Lung (tissue), 12 donors: ENCODE measurements around the gene FAM47E. TPM values are rescaled to one million over a fixed set of nuclear protein-coding genes. Genes with fewer than 3 reads are reported as not detected.

Experiments
- ATAC-seq: fragments of 200-7000 bp; cut with Tn5 transposase; one replicate; pipeline ENCODE4 v1.9.1; 2020; ENCODE audit warnings: moderate number of reproducible peaks; ENCODE audit not compliant: insufficient read depth, low FRiP score
- DNase-seq, 3 donors: peaks; one replicate each; pipeline ENCODE4 v3.0.0-alpha.2; 2013 to 2017
- H3K27ac ChIP-seq, 2 donors: one replicate each; pipeline ENCODE4 v1.5.1; 2013; ENCODE audit warnings: mild to moderate bottlenecking in 2 of 2, moderate library complexity in 2 of 2, control low read depth in 1 of 2, inconsistent platforms in 1 of 2, low read depth in 1 of 2, low read length in 1 of 2
- H3K27me3 ChIP-seq, 3 donors: one replicate each; pipeline ENCODE4 v1.5.1; 2013; ENCODE audit warnings: low read length in 2 of 3; ENCODE audit not compliant: control insufficient read depth in 3 of 3, insufficient read depth in 3 of 3
- H3K36me3 ChIP-seq, 4 donors: one replicate each; pipeline ENCODE4 v1.5.1; 2013; ENCODE audit warnings: low read length in 4 of 4, mild to moderate bottlenecking in 1 of 4, moderate library complexity in 1 of 4; ENCODE audit not compliant: control insufficient read depth in 4 of 4, insufficient read depth in 4 of 4
- H3K4me1 ChIP-seq, 5 donors: one replicate each; pipeline ENCODE4 v1.5.1; 2013; ENCODE audit warnings: low read length in 5 of 5, mild to moderate bottlenecking in 2 of 5, moderate library complexity in 1 of 5; ENCODE audit not compliant: control insufficient read depth in 5 of 5, insufficient read depth in 5 of 5
- H3K4me3 ChIP-seq: one replicate; pipeline ENCODE4 v1.5.1; 2013; ENCODE audit warnings: mild to moderate bottlenecking, control low read depth, moderate library complexity
- H3K9ac ChIP-seq, 2 donors: one replicate each; pipeline ENCODE4 v1.5.1; 2013; ENCODE audit warnings: low read length in 2 of 2, control low read depth in 1 of 2; ENCODE audit not compliant: insufficient read depth in 1 of 2
- H3K9me3 ChIP-seq, 4 donors: one replicate each; pipeline ENCODE4 v1.5.1; 2013; ENCODE audit warnings: low read length in 3 of 4, mild to moderate bottlenecking in 1 of 4, moderate library complexity in 1 of 4; ENCODE audit not compliant: control insufficient read depth in 4 of 4, insufficient read depth in 3 of 4
- CTCF ChIP-seq: IDR thresholded peaks from 2 replicates; pipeline ENCODE4 v1.5.1; 2012; ENCODE audit warnings: mild to moderate bottlenecking; ENCODE audit errors: control extremely low read depth, extremely low read depth
- WGBS, 2 donors: extraction: QIAGEN DNeasy Blood & Tissue Kit; methylation state at CpG; one replicate each; pipeline ENCODE4 v1.1.7; 2013; 5-methylcytosine and 5-hydroxymethylcytosine counted together
- polyA plus RNA-seq, 2 donors: library from polyadenylated mRNA; stranded (reverse); fragments of 200-250 nt; gene quantifications; one replicate each; pipeline ENCODE4 v1.2.1, GENCODE V29; 2013
- total RNA-seq, 2 donors: library from RNA; depleted of rRNA in 1 of 2; stranded (reverse); fragments of >200 nt in 1 of 2; gene quantifications; one replicate each; pipeline ENCODE4 v1.2.1, GENCODE V29; 2014 to 2021
- donor health status: control.
- donor health status: control.
- donor health status: Bipolar disorder and iron deficiency.
- donor health status: healthy.
- donor health status: DM: yes; HTN: yes; CAD: no.

The FAM47E gene
- total and polyA plus RNA-seq, 4 donors: 4.4 to 10.7 (median 7.0) TPM

GRCh38 chr4:76216975-76217814 lies 34.3 kb upstream of the FAM47E start:
- 75 to 76% methylated on average over 6 of the region's 6 CpGs for WGBS, 2 donors
- H3K9me3 ChIP-seq: peaks cover 0 to 2% (median 0%) of the 10 kb centered on the region in 4 donors
- peaks cover 0 to 3% (median 0%) of the 10 kb centered on the region in 4 donors for H3K36me3 ChIP-seq
- ATAC-seq (no peak), DNase-seq (no peak)
- no peak for TF ChIP-seq CTCF
- no peaks in the 10 kb centered on the region for H3K27me3 ChIP-seq
- no peak overlapping the region for H3K9ac ChIP-seq
- no peak overlapping the region for H3K4me3 ChIP-seq
- H3K4me1 ChIP-seq: peaks cover 11 to 59% (median 15%) of the 10 kb centered on the region in 5 donors
- peak overlapping the region in 1 of 2 donors; percentile 21 for H3K27ac ChIP-seq

- peaks cover 0 to 2% (median 0%) of the 10 kb centered on the region in 4 donors for H3K9me3 ChIP-seq
- H3K36me3 ChIP-seq: no peaks in the 10 kb centered on the region
- ATAC-seq (peak; percentile 48), DNase-seq (peak; percentile 49 to 95 (median 91))
- peaks cover 7 to 46% (median 13%) of the 10 kb centered on the region in 5 donors for H3K4me1 ChIP-seq
- H3K27ac ChIP-seq: peak overlapping the region in 1 of 2 donors; percentile 24
- H3K4me3 ChIP-seq: no peak overlapping the region
- no peaks in the 10 kb centered on the region for H3K27me3 ChIP-seq
- 33 to 38% methylated on average over 7 of the region's 7 CpGs for WGBS, 2 donors
- TF ChIP-seq CTCF: no peak
- H3K9ac ChIP-seq: peak overlapping the region in 1 of 2 donors; percentile 36
Measured at GRCh38 chr4:76219299-76220055, 32.0 kb upstream of the FAM47E start.

- 52 to 84% methylated on average over 3 of the region's 3 CpGs for WGBS, 2 donors
- H3K27me3 ChIP-seq: no peaks in the 10 kb centered on the region
- H3K27ac ChIP-seq: no peak overlapping the region
- H3K4me3 ChIP-seq: no peak overlapping the region
- H3K4me1 ChIP-seq: peaks cover 0 to 9% (median 5%) of the 10 kb centered on the region in 5 donors
- DNase-seq (no peak), ATAC-seq (peak; percentile 42)
- no peaks in the 10 kb centered on the region for H3K36me3 ChIP-seq
- H3K9ac ChIP-seq: no peak overlapping the region
- TF ChIP-seq CTCF: no peak
- H3K9me3 ChIP-seq: peaks cover 0 to 3% (median 2%) of the 10 kb centered on the region in 4 donors
Measured at GRCh38 chr4:76224171-76224570, 27.4 kb upstream of the FAM47E start.
